Measurements from ENCODE around the gene NPTN.

DNA sequence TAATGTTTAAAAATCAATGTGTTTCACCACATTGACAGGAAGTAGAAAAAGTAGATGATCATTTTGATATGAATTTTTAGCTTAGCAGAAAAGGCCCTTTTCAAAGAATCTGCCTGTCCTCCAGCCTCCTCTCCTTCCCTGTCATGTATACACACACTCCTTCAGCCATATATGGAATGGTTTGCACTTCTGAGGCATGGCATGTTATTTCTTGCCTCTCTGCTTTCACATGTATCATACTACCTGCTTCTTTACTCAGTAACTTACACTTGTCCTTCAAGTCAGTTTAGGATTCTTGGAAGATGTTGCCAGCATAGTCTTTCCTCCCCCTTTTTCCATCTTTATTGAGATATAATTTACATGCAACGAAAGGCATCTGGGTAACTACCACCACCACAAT is 111.2 kb downstream of the NPTN start:
- TF ChIP-seq, protein P1, sequence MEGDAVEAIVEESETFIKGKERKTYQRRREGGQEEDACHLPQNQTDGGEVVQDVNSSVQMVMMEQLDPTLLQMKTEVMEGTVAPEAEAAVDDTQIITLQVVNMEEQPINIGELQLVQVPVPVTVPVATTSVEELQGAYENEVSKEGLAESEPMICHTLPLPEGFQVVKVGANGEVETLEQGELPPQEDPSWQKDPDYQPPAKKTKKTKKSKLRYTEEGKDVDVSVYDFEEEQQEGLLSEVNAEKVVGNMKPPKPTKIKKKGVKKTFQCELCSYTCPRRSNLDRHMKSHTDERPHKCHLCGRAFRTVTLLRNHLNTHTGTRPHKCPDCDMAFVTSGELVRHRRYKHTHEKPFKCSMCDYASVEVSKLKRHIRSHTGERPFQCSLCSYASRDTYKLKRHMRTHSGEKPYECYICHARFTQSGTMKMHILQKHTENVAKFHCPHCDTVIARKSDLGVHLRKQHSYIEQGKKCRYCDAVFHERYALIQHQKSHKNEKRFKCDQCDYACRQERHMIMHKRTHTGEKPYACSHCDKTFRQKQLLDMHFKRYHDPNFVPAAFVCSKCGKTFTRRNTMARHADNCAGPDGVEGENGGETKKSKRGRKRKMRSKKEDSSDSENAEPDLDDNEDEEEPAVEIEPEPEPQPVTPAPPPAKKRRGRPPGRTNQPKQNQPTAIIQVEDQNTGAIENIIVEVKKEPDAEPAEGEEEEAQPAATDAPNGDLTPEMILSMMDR (IDR thresholded peaks at IDR 0.05): no peak
- no peak for TF ChIP-seq POLR2AphosphoS5 (IDR thresholded peaks at IDR 0.05; ENCODE audit: insufficient read depth in 1 of 2, low read depth in 1 of 2)

Data from vagina (tissue), 2 donors.